Ovary (tissue), 9 donors: Measurements from ENCODE around the gene SLCO3A1. TPM values are rescaled to one million over a fixed set of nuclear protein-coding genes. Genes with fewer than 3 reads are reported as not detected.

Experiments used
- DNase-seq, 5 donors: peaks; one replicate each; pipeline ENCODE4 v3.0.0-alpha.2; 2019 to 2020
- H3K27ac ChIP-seq, 2 donors: fragments of 200-600 bp; one replicate each; pipeline versions ENCODE4 v1.5.1 to v1.8.0; 2019 to 2022
- H3K27me3 ChIP-seq: fragments of 200-600 bp; one replicate; pipeline ENCODE4 v1.8.0; 2022
- H3K36me3 ChIP-seq: fragments of 200-600 bp; sonication (generic); one replicate; pipeline ENCODE4 v1.5.1; 2019
- H3K4me1 ChIP-seq: one replicate; pipeline ENCODE4 v1.8.1; 2013; ENCODE audit warnings: mild to moderate bottlenecking, moderate library complexity; ENCODE audit not compliant: insufficient read depth
- H3K4me3 ChIP-seq: fragments of 200-600 bp; sonication (generic); one replicate; pipeline ENCODE4 v1.5.1; 2017
- H3K9me3 ChIP-seq, 2 donors: fragments of 200-600 bp in 1 of 2; sonication (generic) in 1 of 2; one replicate each; pipeline versions ENCODE4 v1.5.1 to v1.8.1; 2013 to 2019; ENCODE audit warnings: mild to moderate bottlenecking in 1 of 2, moderate library complexity in 1 of 2
- EP300 ChIP-seq: sonication (generic); formaldehyde crosslinking; IDR thresholded peaks from one replicate; pipeline ENCODE4 v1.6.1; 2017; ENCODE audit warnings: antibody characterized with exemption
- POLR2A ChIP-seq: fragments of 450-650 bp; IDR thresholded peaks from one replicate; pipeline ENCODE4 v1.6.1; 2017; ENCODE audit warnings: antibody characterized with exemption, mild to moderate bottlenecking, moderate library complexity
- WGBS, 3 donors: extraction: QIAGEN DNeasy Blood & Tissue Kit in 1 of 3; methylation state at CpG; one replicate each; pipeline versions ENCODE4 v1.1.5 to v1.1.7; 2013 to 2017; 5-methylcytosine and 5-hydroxymethylcytosine counted together
- intact Hi-C, 4 donors: fragments of 100-400 bp; cut with DNase I; formaldehyde crosslinking; loops; one replicate each; pipeline versions ENCODE4 v1.11.0 to v1.15.1; 2022 to 2023
- polyA plus RNA-seq, 2 donors: library from polyadenylated mRNA; stranded (reverse); fragments of 200-250 nt in 1 of 2; fragments of 350-450 nt in 1 of 2; fragmentation: Illumina TruSeq in 1 of 2; extraction: RNeasy Lipid Tissue Mini Kit (QIAGEN cat#74804) in 1 of 2; gene quantifications; one replicate each; pipeline ENCODE4 v1.2.3, GENCODE V29; 2013 to 2014
- total RNA-seq, 7 donors: library from RNA; depleted of rRNA in 2 of 7; stranded (reverse); fragments of >200 nt in 2 of 7; fragmentation: NEBNext Ultra II Directional in 3 of 7; extraction: Animal tissue kit (Norgen Biotek cat#: 25700) in 3 of 7; gene quantifications; one replicate each; pipeline versions ENCODE4 v1.1.0 to v1.2.4, GENCODE V29; 2016 to 2023
- TF ChIP-seq, protein P1 (sequence below), 3 donors: fragments of 450-650 bp in 2 of 3; fragments of 200-600 bp in 1 of 3; IDR thresholded peaks; one replicate each; pipeline versions ENCODE4 v1.5.1 to v1.8.0; 2016 to 2022; ENCODE audit warnings: antibody characterized with exemption in 3 of 3, mild to moderate bottlenecking in 1 of 3
- donor health status: DM: no; HTN: no; CAD: no; lungs with moderate emphysema.
- donor health status: DM: no; HTN: no; CAD: no.
- donor health status: Bipolar disorder and iron deficiency.
- donor health status: DM: yes; HTN: yes; CAD: no.
- donor health status: DM: no; HTN: no; CAD: no.
- donor health status: DM: yes; HTN: yes; CAD: no.

The SLCO3A1 gene
- total and polyA plus RNA-seq, 9 donors = 5.0 to 20.0 (median 12.5) TPM

DNA sequence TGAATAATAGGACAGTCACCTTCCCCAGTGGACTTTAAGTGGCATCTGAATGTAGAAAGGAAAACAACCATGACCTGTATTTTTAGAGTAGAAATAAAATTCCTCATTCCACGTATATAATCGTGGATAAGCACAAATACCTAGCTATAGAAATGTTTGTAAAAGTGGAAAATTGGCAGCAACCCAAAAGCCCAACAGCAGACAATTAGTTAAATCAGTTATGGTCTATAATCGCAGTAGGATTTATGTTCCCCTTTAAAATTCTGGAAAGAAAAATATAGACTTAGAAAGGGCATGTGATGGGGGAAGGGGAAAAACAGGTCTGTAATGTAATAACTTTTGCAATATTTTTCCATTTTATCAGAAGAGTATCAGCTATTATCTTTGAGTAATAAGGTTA lies 298.2 kb downstream of the SLCO3A1 start:
- intact Hi-C loops = no loop called here
- 30 to 46% (median 34%) methylated on average over 3 of the region's 3 CpGs for WGBS, 3 donors

DNA sequence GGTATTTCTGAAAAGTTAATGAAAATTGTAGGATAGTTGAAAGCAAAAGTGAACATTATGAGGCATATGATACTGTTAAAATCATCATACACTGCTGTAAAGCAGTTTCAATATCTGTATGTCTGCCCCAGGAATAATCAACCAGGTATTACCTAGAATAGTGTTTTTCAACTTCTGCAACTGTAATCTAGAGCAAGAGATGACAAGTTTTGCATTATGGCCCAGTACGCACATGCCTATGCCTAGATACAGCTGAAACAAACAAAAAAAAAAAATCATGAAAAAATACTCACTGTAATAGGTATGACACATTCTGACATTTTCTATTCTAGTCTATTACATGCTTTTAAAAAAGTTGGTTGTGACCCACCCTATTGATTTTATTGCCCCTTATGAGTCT lies 299.5 kb downstream of the SLCO3A1 start:
- H3K4me3 ChIP-seq = no peak overlapping the region
- H3K27me3 ChIP-seq = no peaks in the 10 kb centered on the region
- H3K4me1 ChIP-seq = no peaks in the 10 kb centered on the region
- DNase-seq = no peak
- WGBS, 3 donors = 98 to 100% (median 100%) methylated on average over 1 of the region's 1 CpG
- no peak overlapping the region for H3K27ac ChIP-seq
- TF ChIP-seq POLR2A (no peak), EP300 (no peak)
- TF ChIP-seq, protein P1, sequence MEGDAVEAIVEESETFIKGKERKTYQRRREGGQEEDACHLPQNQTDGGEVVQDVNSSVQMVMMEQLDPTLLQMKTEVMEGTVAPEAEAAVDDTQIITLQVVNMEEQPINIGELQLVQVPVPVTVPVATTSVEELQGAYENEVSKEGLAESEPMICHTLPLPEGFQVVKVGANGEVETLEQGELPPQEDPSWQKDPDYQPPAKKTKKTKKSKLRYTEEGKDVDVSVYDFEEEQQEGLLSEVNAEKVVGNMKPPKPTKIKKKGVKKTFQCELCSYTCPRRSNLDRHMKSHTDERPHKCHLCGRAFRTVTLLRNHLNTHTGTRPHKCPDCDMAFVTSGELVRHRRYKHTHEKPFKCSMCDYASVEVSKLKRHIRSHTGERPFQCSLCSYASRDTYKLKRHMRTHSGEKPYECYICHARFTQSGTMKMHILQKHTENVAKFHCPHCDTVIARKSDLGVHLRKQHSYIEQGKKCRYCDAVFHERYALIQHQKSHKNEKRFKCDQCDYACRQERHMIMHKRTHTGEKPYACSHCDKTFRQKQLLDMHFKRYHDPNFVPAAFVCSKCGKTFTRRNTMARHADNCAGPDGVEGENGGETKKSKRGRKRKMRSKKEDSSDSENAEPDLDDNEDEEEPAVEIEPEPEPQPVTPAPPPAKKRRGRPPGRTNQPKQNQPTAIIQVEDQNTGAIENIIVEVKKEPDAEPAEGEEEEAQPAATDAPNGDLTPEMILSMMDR (IDR thresholded peaks at IDR 0.05) = no peak
- intact Hi-C loops = no loop called here
- H3K36me3 ChIP-seq = no peaks in the 10 kb centered on the region
- no peaks in the 10 kb centered on the region for H3K9me3 ChIP-seq

More for the DNA sequence above, 298.2 kb downstream of the SLCO3A1 start:
- Histone ChIP-seq H3K36me3 (no peaks in the 10 kb centered on the region), H3K27me3 (no peaks in the 10 kb centered on the region), H3K27ac (no peak overlapping the region), H3K9me3 (no peaks in the 10 kb centered on the region), H3K4me1 (no peaks in the 10 kb centered on the region), H3K4me3 (no peak overlapping the region)
- TF ChIP-seq, protein P1 (IDR thresholded peaks at IDR 0.05) = no peak
- TF ChIP-seq POLR2A = no peak
- no peak for TF ChIP-seq EP300
- DNase-seq = no peak

DNA sequence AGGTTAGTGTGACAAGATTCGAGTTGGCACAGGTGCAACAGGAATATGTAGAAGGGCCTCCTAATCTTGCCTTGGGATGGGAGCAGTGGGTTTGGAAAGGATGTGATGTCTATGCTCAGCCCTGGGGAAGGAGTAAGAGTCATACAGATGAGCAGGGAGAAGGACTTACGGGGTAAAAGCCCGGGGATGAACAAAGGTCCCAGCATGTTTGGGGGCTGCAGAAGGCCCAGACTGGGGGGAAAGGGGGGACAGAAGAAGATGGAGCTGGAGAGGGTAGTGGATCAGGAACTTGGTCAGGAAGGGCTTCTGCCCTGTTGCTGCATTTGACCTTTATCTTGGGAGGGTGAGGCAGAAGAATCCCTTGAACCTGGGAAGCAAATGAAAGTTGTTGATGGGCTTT lies 300.1 kb downstream of the SLCO3A1 start:
- intact Hi-C loops = no loop called here
- Histone ChIP-seq H3K27ac (no peak overlapping the region), H3K9me3 (no peaks in the 10 kb centered on the region), H3K36me3 (no peaks in the 10 kb centered on the region), H3K4me1 (no peaks in the 10 kb centered on the region), H3K4me3 (no peak overlapping the region), H3K27me3 (no peaks in the 10 kb centered on the region)
- no peak for DNase-seq
- TF ChIP-seq POLR2A (no peak), EP300 (no peak)
- TF ChIP-seq, protein P1 (IDR thresholded peaks at IDR 0.05) = no peak
- whole genome bisulfite sequencing, 3 donors = 93 to 98% (median 95%) methylated on average over 3 of the region's 3 CpGs

DNA sequence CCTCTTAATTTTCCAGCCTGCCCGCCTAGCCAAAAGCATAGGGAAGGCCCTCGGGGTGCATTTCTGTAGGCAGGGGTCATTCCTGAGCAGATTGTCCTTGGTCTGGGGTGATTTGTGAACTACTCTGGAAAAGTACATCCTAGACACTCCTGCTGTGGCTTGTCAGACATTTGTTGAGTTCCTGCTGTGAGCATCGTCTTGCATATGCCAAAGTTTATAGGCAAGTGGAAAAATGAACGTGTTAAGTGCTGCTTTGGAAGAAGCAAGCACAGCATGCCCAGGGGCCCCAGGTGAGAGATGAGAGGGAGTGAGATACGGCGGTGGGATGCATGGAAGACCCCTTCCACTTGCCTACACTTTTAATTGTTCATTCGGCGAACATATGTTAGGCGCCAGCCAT lies 302.4 kb downstream of the SLCO3A1 start:
- H3K27ac ChIP-seq = no peak overlapping the region
- TF ChIP-seq POLR2A = no peak
- no peak for TF ChIP-seq EP300
- TF ChIP-seq, protein P1 (IDR thresholded peaks at IDR 0.05) = no peak
- no peaks in the 10 kb centered on the region for H3K4me1 ChIP-seq
- no peaks in the 10 kb centered on the region for H3K9me3 ChIP-seq
- H3K36me3 ChIP-seq = no peaks in the 10 kb centered on the region
- no peaks in the 10 kb centered on the region for H3K27me3 ChIP-seq
- no peak overlapping the region for H3K4me3 ChIP-seq
- no peak for DNase-seq
- intact Hi-C loops = no loop called here
- WGBS, 3 donors = 71 to 87% (median 86%) methylated on average over 9 of the region's 9 CpGs
